WTC11 (cell line): ENCODE data around the gene GPR62.

Experiments
- CTCF ChIP-seq: fragments of 200-600 bp; IDR thresholded peaks from 2 replicates; pipeline ENCODE4 v1.8.0; 2022; ENCODE audit warnings: antibody characterized with exemption
- JUN ChIP-seq: sonication (generic); formaldehyde crosslinking; IDR thresholded peaks from 2 replicates; pipeline ENCODE4 v1.8.0; 2023; ENCODE audit warnings: mild to moderate bottlenecking, missing genetic modification reagents
- NR2C2 ChIP-seq: sonication (generic); formaldehyde crosslinking; IDR thresholded peaks from 2 replicates; pipeline ENCODE4 v1.8.0; 2022; ENCODE audit warnings: mild to moderate bottlenecking, missing genetic modification reagents

GRCh38 chr3:51931756-51932155 is 23.4 kb upstream of the GPR62 start:
- TF ChIP-seq JUN (CRISPR knock-in tag) (no peak), CTCF (no peak), NR2C2 (CRISPR knock-in tag) (no peak)
